Measurements from ENCODE around the gene LRTM1.

- TF ChIP-seq POLR2A (IDR thresholded peaks at IDR 0.05), result no peak
- TF ChIP-seq, protein P1, sequence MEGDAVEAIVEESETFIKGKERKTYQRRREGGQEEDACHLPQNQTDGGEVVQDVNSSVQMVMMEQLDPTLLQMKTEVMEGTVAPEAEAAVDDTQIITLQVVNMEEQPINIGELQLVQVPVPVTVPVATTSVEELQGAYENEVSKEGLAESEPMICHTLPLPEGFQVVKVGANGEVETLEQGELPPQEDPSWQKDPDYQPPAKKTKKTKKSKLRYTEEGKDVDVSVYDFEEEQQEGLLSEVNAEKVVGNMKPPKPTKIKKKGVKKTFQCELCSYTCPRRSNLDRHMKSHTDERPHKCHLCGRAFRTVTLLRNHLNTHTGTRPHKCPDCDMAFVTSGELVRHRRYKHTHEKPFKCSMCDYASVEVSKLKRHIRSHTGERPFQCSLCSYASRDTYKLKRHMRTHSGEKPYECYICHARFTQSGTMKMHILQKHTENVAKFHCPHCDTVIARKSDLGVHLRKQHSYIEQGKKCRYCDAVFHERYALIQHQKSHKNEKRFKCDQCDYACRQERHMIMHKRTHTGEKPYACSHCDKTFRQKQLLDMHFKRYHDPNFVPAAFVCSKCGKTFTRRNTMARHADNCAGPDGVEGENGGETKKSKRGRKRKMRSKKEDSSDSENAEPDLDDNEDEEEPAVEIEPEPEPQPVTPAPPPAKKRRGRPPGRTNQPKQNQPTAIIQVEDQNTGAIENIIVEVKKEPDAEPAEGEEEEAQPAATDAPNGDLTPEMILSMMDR (IDR thresholded peaks at IDR 0.05), result no peak
Measured at GRCh38 chr3:54965746-54966145, 37.9 kb upstream of the LRTM1 start.
